SU-DHL-6 (cell line): ENCODE measurements around the gene POLR2H.

Experiments
- CTCF ChIP-seq: fragments of 200-600 bp; sonication (generic); IDR thresholded peaks from one replicate; pipeline ENCODE4 v1.5.1; 2017; ENCODE audit warnings: antibody characterized with exemption, mild to moderate bottlenecking, low read length, moderate library complexity; ENCODE audit not compliant: insufficient read depth, poor library complexity, severe bottlenecking
- EZH2phosphoT487 ChIP-seq: fragments of 200-600 bp; sonication (generic), shearing (Covaris generic); conservative IDR thresholded peaks from 2 replicates; pipeline ENCODE4 v1.6.1; 2018; ENCODE audit warnings: mild to moderate bottlenecking, antibody characterized with exemption, low read length, moderate library complexity, mixed read lengths

- no peak for TF ChIP-seq CTCF
- no peak for TF ChIP-seq EZH2phosphoT487
These were observed 9.2 kb upstream of the POLR2H start for GRCh38 chr3:184352149-184352785.
